Nephron (organoid): ENCODE measurements around the gene HOMEZ.
"Not testable (repeated sequence)": the region's sequence is repeated elsewhere in the genome, so short reads cannot be mapped to it uniquely, and the experiment has no call there.

Experiments used
- H3K27ac Mint-ChIP-seq, 3 experiments: 2 replicates each; pipeline ENCODE4 v1.8.0; 2020; ENCODE audit warnings: mixed read lengths in 3 of 3, mild to moderate bottlenecking in 2 of 3, moderate library complexity in 1 of 3
- H3K27me3 Mint-ChIP-seq: 2 replicates; pipeline ENCODE4 v1.8.0; 2021; ENCODE audit warnings: low read depth, mild to moderate bottlenecking, moderate library complexity, mixed read lengths
- H3K36me3 Mint-ChIP-seq: 2 replicates; pipeline ENCODE4 v1.8.0; 2020; ENCODE audit warnings: low read depth, mixed read lengths
- H3K4me1 Mint-ChIP-seq: 2 replicates; pipeline ENCODE4 v1.8.0; 2020; ENCODE audit warnings: mixed read lengths
- H3K4me3 Mint-ChIP-seq, 3 experiments: 2 replicates each; pipeline ENCODE4 v1.8.0; 2020; ENCODE audit warnings: mild to moderate bottlenecking in 3 of 3, mixed read lengths in 3 of 3, moderate library complexity in 2 of 3
- H3K9me3 Mint-ChIP-seq: 2 replicates; pipeline ENCODE4 v1.8.0; 2020; ENCODE audit warnings: mixed read lengths
- TF ChIP-seq, protein P1 (sequence below), 3 experiments: fragments of 200-600 bp; sonication (generic); IDR thresholded peaks; one replicate each; pipeline ENCODE4 v1.5.0; 2021; ENCODE audit warnings: antibody characterized with exemption in 3 of 3; ENCODE audit not compliant: unreplicated experiment in 3 of 3

HOMEZ gene

DNA sequence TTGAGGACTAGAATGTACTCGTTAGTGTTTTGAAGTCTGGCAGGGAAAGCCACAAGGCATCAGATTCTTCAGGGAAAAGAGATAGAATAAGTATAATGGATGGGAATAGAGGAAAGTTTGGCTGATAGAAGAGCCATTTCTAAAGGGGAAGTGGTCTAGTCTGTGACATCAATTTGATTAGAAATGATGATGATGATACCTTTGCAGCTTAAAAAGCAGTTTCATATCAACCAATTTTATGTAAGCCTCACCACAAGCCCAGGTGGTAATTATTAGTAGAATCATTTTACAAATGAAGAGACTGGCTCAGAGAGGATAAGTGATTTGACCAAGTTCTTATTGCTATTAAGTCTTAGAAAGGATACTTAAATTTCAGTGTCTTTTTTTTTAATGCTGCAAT lies 45.3 kb downstream of the HOMEZ start:
- Mint-ChIP-seq H3K4me1 (peaks cover 23% of the 10 kb centered on the region), H3K27ac (peak overlapping the region; percentile 26 to 39 (median 30)), H3K9me3 (no peaks in the 10 kb centered on the region), H3K27me3 (no peaks in the 10 kb centered on the region), H3K36me3 (no peaks in the 10 kb centered on the region), H3K4me3 (no peak overlapping the region)
- TF ChIP-seq, protein P1, sequence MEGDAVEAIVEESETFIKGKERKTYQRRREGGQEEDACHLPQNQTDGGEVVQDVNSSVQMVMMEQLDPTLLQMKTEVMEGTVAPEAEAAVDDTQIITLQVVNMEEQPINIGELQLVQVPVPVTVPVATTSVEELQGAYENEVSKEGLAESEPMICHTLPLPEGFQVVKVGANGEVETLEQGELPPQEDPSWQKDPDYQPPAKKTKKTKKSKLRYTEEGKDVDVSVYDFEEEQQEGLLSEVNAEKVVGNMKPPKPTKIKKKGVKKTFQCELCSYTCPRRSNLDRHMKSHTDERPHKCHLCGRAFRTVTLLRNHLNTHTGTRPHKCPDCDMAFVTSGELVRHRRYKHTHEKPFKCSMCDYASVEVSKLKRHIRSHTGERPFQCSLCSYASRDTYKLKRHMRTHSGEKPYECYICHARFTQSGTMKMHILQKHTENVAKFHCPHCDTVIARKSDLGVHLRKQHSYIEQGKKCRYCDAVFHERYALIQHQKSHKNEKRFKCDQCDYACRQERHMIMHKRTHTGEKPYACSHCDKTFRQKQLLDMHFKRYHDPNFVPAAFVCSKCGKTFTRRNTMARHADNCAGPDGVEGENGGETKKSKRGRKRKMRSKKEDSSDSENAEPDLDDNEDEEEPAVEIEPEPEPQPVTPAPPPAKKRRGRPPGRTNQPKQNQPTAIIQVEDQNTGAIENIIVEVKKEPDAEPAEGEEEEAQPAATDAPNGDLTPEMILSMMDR (IDR thresholded peaks at IDR 0.05; ENCODE audit: unreplicated experiment in 3 of 3), result no peak

DNA sequence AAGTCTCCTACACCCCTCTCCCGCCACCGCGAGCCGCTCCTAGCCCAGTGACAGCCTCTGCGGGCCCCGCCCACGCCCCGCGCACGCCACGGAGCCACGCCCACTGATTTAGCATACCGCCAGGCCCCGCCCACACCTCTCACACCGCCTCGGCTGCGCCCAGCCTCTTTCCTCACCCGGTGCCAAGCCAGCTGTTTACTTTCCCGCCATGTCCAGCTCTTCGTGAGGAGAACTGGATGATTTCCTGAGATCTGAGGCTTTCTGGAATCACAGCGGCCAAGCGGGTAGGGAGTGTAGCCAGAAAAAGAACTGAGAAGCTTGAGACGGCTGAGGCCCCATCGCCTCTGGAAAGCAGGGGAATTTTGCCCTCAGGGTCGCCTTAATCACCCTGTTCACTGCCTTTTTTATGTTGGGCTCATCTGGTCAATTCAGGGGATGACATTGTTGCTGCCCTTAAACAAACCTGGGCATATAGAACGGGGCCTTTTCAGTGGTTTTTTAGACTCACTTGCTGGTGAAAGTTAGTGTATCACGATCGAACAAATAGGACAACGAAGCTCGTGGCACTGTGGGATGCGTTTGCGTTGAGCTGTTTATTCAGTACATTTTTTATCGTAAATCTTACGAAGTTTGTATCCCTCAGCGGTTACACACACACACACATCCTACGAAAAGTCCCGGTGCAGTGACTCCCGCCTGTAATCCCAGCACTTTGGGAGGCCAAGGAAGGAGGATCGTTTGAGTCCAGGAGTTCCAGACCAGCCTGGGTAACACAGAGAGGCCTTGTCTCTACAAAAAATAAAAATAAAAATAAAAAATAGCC lies 47.9 kb downstream of the HOMEZ start, which contains the start of gene RNF212B:
Gene RNF212B (plus strand): TSS at position 165 of the 823 bp plus-strand sequence. CDS start 2,410 bp downstream, outside the sequence.
- no peaks in the 10 kb centered on the region for H3K36me3 Mint-ChIP-seq
- no peaks in the 10 kb centered on the region for H3K27me3 Mint-ChIP-seq
- H3K4me1 Mint-ChIP-seq, result peaks cover 19% of the 10 kb centered on the region
- TF ChIP-seq, protein P1 (IDR thresholded peaks at IDR 0.05; ENCODE audit: unreplicated experiment in 3 of 3), result no peak
- no peaks in the 10 kb centered on the region for H3K9me3 Mint-ChIP-seq
- peak within 1 kb of the TSS; percentile 53 to 78 (median 74) for H3K4me3 Mint-ChIP-seq
- peak within 1 kb of the TSS; percentile 89 to 94 (median 93) for H3K27ac Mint-ChIP-seq

DNA sequence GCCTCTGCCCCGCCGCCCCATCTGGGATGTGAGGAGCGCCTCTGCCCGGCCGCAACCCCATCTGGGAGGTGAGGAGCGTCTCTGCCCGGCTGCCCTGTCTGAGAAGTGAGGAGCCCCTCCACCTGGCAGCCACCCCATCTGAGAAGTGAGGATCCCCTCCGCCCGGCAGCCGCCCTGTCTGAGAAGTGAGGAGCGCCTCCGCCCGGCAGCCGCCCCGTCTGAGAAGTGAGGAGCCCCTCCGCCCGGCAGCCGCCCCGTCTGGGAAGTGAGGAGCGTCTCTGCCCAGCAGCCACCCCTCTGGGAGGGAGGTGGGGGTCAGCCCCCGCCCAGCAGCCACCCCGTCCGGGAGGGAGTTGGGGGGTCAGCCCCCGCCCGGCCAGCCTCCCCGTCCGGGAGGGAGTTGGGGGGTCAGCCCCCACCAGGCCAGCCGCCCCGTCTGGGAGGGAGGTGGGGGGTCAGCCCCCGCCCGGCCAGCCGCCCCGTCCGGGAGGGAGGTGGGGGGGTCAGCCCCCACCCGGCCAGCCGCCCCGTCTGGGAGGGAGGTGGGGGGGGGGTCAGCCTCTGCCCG lies 53.6 kb downstream of the HOMEZ start:
- not testable (repeated sequence) for H3K4me1 Mint-ChIP-seq, H3K36me3 Mint-ChIP-seq, H3K27ac Mint-ChIP-seq, H3K9me3 Mint-ChIP-seq, H3K4me3 Mint-ChIP-seq, H3K27me3 Mint-ChIP-seq

DNA sequence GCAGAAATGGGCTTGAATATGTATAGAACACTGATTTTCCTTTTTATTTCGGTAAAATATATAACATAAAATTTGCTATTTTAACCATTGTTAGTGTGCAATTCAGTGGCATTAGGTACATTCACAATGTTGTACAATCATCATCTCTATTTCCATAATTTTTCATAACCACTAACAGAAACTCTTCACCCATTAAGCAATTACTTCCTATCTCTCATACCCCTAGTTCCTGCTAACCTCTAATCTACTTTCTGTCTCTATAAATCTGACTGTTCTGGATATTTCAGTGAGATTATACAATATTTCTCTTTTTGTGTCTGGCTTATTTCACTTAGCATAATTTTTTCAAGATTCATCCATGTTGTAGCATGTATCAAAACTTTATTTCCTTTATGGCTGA lies 57.1 kb downstream of the HOMEZ start:
- Mint-ChIP-seq H3K27me3 (peaks cover 3% of the 10 kb centered on the region), H3K4me1 (no peaks in the 10 kb centered on the region), H3K27ac (no peak overlapping the region), H3K4me3 (no peak overlapping the region), H3K36me3 (no peaks in the 10 kb centered on the region), H3K9me3 (peaks cover 19% of the 10 kb centered on the region)
- TF ChIP-seq, protein P1 (IDR thresholded peaks at IDR 0.05; ENCODE audit: unreplicated experiment in 3 of 3), result no peak

DNA sequence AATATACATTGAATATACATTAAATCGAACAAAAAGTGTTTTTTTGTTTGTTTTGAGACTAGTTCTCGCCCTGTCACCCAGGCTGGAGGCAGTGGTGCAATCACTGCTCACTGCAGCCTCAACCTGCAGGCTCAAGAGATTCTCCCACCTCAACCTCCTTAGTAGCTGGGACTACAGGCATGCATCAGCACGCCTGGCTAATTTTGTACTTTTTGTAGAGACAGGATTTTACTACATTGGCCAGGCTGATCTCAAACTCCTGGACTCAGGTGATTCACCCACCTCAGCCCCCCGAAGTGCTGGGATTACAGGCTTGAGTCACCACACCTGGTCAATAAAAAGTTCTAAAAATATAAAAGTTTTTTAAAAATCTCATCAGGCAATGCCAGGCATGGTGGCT lies 58.4 kb downstream of the HOMEZ start:
- H3K9me3 Mint-ChIP-seq, result peaks cover 23% of the 10 kb centered on the region
- H3K4me3 Mint-ChIP-seq, result no peak overlapping the region
- peaks cover 3% of the 10 kb centered on the region for H3K27me3 Mint-ChIP-seq
- TF ChIP-seq, protein P1 (IDR thresholded peaks at IDR 0.05; ENCODE audit: unreplicated experiment in 3 of 3), result no peak
- H3K4me1 Mint-ChIP-seq, result no peaks in the 10 kb centered on the region
- H3K36me3 Mint-ChIP-seq, result no peaks in the 10 kb centered on the region
- no peak overlapping the region for H3K27ac Mint-ChIP-seq

DNA sequence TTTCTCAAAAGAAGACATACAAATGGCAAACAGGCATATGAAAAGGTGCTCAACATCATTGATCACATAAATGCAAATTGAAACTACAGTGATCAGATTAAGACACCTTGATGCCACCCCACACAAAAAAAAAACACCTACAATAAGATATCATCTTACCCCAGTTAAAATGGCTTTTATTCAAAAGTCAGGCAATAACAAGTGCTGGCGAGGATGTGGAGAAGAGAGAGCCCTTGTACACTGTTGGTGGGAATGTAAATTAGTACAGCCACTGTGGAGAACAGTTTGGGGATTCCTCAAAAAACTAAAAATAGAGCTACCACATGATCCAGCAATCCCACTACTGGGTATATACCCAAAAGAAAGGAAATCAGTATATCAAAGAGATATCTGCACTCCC lies 61.0 kb downstream of the HOMEZ start:
- H3K27ac Mint-ChIP-seq, H3K27me3 Mint-ChIP-seq, H3K4me3 Mint-ChIP-seq, H3K4me1 Mint-ChIP-seq, H3K36me3 Mint-ChIP-seq: not testable (repeated sequence)
- peaks cover 20% of the 10 kb centered on the region for H3K9me3 Mint-ChIP-seq
